SW480 (cell line): ENCODE measurements around the gene GIPC3.
"Not testable (repeated sequence)": the region's sequence is repeated elsewhere in the genome, so short reads cannot be mapped to it uniquely, and the experiment has no call there.

ENCODE experiments used
- DNase-seq: peaks from one replicate; pipeline ENCODE4 v3.0.0-alpha.2; 2016; ENCODE audit warnings: low spot score

The GIPC3 gene

GRCh38 chr19:3550947-3551791 is 34.1 kb upstream of the GIPC3 start:
- DNase-seq, result no peak

- no peak for DNase-seq
Observed at GRCh38 chr19:3551792-3552095, 33.5 kb upstream of the GIPC3 start.

GRCh38 chr19:3554254-3555083 is 30.8 kb upstream of the GIPC3 start:
- no peak for DNase-seq

- DNase-seq, result no peak
Observed at GRCh38 chr19:3555653-3556422, 29.4 kb upstream of the GIPC3 start.

GRCh38 chr19:3556423-3556977 is 28.8 kb upstream of the GIPC3 start:
- DNase-seq, result no peak

- no peak for DNase-seq
Observed at GRCh38 chr19:3556978-3557460, 28.3 kb upstream of the GIPC3 start.

- DNase-seq, result peak; percentile 84
Observed at GRCh38 chr19:3557461-3558248, 27.6 kb upstream of the GIPC3 start, which contains the start of gene MFSD12. Gene MFSD12, minus strand, starts transcription at chr19:3557586. Its CDS starts 183 bp downstream, at chr19:3557403.

- no peak for DNase-seq
Observed at GRCh38 chr19:3563709-3564524, 21.4 kb upstream of the GIPC3 start.

GRCh38 chr19:3565139-3565538 is 20.1 kb upstream of the GIPC3 start:
- no peak for DNase-seq

- not testable (repeated sequence) for DNase-seq
Observed at GRCh38 chr19:3570042-3570441, 15.2 kb upstream of the GIPC3 start.

- no peak for DNase-seq
Observed at GRCh38 chr19:3570606-3571011, 14.7 kb upstream of the GIPC3 start.

GRCh38 chr19:3572132-3572854 is 13.0 kb upstream of the GIPC3 start:
- DNase-seq, result peak; percentile 96

GRCh38 chr19:3572855-3573161 is 12.5 kb upstream of the GIPC3 start, which contains the start of gene HMG20B:
Gene HMG20B, plus strand, starts transcription at chr19:3572944. Its CDS starts 366 bp downstream, at chr19:3573310.
- DNase-seq, result no peak

- DNase-seq, result no peak
Observed at GRCh38 chr19:3573162-3573857, 12.0 kb upstream of the GIPC3 start.

- peak; percentile 88 for DNase-seq
Observed at GRCh38 chr19:3573858-3574637, 11.2 kb upstream of the GIPC3 start.

- DNase-seq, result no peak
Observed at GRCh38 chr19:3575260-3575741, 10.0 kb upstream of the GIPC3 start.

- no peak for DNase-seq
Observed at GRCh38 chr19:3575949-3576673, 9.2 kb upstream of the GIPC3 start.
